T47D (cell line): Measurements from ENCODE around the gene SYNPO2L.
A peak's percentile ranks its signal among the peaks of the same experiment; 100 is the strongest.
"Not testable (repeated sequence)": the region's sequence is repeated elsewhere in the genome, so short reads cannot be mapped to it uniquely, and the experiment has no call there.

Experiments
- DNase-seq, 2 experiments: peaks; one replicate each; pipeline versions ENCODE4 v3.0.0 to v3.0.0-alpha.2; 2011 to 2012; ENCODE audit warnings: low read depth in 1 of 2, low spot score in 1 of 2
- JUND ChIP-seq: IDR thresholded peaks from 2 replicates; pipeline ENCODE4 v1.6.1; 2012; ENCODE audit warnings: low read depth
- in situ Hi-C: cut with HindIII; loops from 2 replicates; pipeline ENCODE4 v1.10.0; 2016; ENCODE audit warnings: low sequenced_read_pairs, low pct_unique_long_range_greater_than_20kb

Gene SYNPO2L

GRCh38 chr10:73644015-73644743, 11.7 kb downstream of the SYNPO2L start:
- TF ChIP-seq JUND = no peak
- DNase-seq = peak; percentile 82 to 84
- in situ Hi-C loops = no loop called here

DNA sequence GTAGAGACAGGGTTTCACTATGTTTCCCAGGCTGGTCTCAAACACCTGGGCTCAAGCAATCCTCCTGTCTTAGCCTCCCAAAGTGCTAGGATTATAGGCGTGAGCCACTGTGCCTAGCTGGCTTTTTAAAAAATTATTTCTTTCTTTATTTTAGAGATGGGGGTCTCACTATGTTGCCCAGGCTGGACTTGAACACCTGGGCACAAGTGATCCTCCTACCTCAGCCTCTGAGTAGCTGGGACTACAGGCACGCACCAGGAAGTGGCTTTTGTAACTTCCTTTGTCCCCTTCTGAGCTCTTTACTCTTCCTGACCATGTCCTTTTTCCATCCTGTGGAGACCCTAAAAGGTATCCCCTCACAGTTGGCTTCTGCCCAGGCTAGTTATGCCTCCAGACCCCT, 12.5 kb downstream of the SYNPO2L start:
- in situ Hi-C loops = no loop called here
- no peak for DNase-seq
- no peak for TF ChIP-seq JUND

GRCh38 chr10:73641328-73642060, 14.3 kb downstream of the SYNPO2L start, which contains the start of gene MYOZ1:
TSS of gene MYOZ1 (minus strand) at chr10:73641474. CDS start at chr10:73640017, 1,457 bp downstream.
- in situ Hi-C loops = no loop called here
- peak; percentile 34 to 46 for DNase-seq
- no peak for TF ChIP-seq JUND

DNA sequence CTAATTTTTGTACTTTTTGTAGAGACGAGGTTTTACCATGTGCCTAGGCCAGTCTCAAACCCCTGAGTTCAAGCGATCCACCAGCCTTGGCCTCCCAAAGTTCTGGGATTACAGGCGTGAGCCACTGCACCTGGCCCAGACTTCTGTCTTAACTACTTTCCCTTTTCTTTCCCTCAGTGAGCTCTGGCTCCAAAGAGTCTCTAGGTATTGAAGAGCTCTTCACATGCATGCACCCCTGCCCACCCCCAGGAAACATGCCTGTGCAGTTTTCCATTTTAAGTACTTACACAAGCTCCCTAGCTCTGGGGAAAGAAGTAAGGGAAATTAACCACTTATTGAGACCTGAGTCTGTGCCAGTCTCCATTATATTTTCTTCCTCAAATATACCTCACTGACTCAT, 16.5 kb downstream of the SYNPO2L start:
- TF ChIP-seq JUND = no peak
- in situ Hi-C loops = no loop called here
- DNase-seq = no peak

- no peak for TF ChIP-seq JUND
- DNase-seq = no peak
- in situ Hi-C loops = no loop called here
Measured at GRCh38 chr10:73635781-73636180, 20.0 kb downstream of the SYNPO2L start.

DNA sequence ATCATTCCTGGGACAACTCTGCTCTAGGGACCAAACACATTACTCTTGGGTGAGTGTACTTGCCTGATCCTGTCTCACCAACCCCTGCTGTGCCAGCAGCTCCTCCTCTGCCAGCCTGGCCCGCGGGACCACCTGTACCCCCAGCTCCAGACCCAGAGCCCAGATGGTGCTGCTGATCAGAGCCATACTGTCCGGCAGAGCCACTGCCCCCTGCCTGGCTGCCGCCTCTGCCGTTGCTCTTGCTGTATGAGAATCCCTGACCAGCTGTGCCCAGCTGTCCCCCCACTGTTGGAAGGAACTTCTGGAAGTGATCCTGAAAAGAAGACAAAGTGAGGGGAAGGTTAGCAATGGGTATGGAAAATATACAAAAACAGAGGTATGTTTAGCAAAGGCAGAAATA, 21.4 kb downstream of the SYNPO2L start:
- TF ChIP-seq JUND = no peak
- no peak for DNase-seq
- in situ Hi-C loops = no loop called here

DNA sequence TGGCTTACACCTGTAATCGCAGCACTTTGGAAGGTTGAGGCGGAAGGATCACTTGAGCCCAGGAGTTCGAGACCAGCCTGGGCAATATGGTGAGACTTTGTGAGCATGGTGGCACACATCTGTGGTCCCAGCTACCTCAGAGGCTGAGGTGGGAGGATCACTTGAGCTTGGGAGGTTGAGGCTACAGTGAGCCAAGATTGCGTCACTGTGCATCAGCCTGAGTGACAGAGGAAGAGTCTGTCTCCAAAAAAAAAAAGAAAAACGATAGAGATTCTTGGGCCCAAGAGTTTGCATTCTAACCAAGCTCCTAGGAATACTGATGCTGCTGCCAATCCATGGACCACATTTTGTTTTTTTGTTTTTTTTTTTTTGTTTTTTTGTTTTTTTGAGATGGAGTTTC, 26.7 kb downstream of the SYNPO2L start:
- in situ Hi-C loops = no loop called here
- no peak for DNase-seq
- TF ChIP-seq JUND = no peak

- DNase-seq = no peak
- in situ Hi-C loops = no loop called here
Measured at GRCh38 chr10:73628405-73628804, 27.4 kb downstream of the SYNPO2L start.

GRCh38 chr10:73627300-73627699, 28.5 kb downstream of the SYNPO2L start:
- in situ Hi-C loops = no loop called here
- DNase-seq = no peak
- TF ChIP-seq JUND = no peak

More at GRCh38 chr10:73628405-73628804, 27.4 kb downstream of the SYNPO2L start:
- TF ChIP-seq JUND = no peak

DNA sequence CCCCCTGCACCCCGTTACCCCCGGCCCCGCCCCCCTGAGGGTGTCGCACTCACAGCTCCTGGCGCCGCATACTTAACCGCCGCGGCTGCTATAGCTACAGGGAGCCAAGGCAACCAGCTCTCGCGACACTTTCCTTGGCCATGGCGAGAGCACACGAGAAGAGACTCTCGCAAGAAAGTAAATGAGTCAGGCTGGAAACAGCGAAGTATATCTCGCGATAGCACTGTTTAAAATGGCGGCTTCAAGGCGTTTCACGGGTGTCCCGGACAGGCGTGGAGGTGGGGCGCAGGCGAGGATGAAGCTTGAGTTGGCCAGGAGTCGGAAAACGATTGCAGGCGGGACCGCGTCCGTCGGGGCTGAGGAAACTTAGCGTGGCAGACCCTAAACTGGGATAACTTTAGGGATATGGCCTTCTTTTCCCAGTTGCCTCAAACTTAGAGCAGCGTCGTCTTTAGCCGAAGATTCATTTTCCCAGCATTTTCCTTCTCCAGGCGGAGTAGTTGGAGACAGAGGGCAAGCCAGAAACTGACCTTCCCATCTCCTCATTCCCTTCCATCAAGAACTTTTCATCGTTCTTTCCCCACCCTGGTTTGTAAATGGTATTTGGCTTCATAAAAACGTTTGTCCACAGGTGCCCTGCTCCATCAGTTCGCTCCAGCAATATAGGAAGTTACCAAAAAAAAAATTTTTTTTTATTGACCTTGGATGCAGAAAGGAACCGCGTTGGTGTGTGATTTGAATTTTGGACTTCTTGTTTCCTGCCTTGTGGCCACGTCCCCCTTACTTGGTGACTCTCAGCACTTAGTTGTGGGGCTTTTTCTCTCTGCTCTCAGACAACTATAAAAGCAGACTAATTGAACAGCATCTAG, 29.7 kb downstream of the SYNPO2L start:
- peak; percentile 96 to 99 for DNase-seq
- in situ Hi-C loops = no loop called here
- no peak for TF ChIP-seq JUND

GRCh38 chr10:73625004-73625883, 30.6 kb downstream of the SYNPO2L start:
- DNase-seq = peak in 1 of 2 experiments; percentile 64
- in situ Hi-C loops = no loop called here
- no peak for TF ChIP-seq JUND

GRCh38 chr10:73623056-73623455, 32.8 kb downstream of the SYNPO2L start:
- no peak for DNase-seq
- no peak for TF ChIP-seq JUND
- in situ Hi-C loops = no loop called here

DNA sequence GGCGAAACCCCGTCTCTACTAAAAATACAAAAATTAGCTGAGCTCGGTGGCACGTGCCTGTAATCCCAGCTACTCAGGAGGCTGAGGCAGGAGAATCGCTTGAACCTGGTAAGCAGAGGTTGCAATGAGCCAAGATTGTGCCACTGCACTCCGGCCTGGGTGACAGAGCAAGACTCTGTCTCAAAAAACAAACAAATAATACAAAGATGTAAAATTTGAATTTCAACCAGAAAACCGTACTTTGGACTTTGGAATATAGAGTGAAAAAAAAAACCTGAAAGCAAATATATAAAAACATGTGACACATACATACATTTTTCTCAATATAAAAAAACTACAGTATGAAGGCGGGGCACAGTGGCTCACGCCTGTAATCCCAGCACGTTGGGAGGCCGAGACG, 34.9 kb downstream of the SYNPO2L start:
- DNase-seq, in situ Hi-C loops: not testable (repeated sequence)

DNA sequence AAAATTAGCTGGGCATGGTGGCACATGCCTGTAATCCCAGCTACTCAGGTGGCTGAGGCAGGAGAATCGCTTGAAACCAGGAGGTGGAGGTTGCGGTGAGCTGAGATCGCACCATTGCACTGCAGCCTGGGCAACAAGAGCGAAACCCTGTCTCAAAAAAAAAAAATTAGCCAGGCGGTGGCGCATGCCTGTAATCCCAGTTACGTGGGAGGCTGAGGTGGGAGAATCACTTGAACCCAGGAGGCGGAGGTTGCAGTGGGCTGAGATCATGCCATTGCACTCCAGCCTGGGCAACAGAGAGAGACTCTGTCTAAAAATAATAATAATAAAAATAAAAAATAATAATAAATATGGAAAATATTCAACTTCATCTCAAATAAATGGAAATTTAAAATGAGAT, 38.7 kb downstream of the SYNPO2L start:
- DNase-seq, in situ Hi-C loops: not testable (repeated sequence)
